Measurements from ENCODE around the gene CILP2. TPM values are rescaled to one million over a fixed set of nuclear protein-coding genes. Genes with fewer than 3 reads are reported as not detected.

Gene CILP2
- total and polyA plus RNA-seq, 2 of the 8 experiments (the other 6 are each of a cell fraction or from before 2014, with no cell fraction given) = 4.4 to 5.8 TPM

DNA sequence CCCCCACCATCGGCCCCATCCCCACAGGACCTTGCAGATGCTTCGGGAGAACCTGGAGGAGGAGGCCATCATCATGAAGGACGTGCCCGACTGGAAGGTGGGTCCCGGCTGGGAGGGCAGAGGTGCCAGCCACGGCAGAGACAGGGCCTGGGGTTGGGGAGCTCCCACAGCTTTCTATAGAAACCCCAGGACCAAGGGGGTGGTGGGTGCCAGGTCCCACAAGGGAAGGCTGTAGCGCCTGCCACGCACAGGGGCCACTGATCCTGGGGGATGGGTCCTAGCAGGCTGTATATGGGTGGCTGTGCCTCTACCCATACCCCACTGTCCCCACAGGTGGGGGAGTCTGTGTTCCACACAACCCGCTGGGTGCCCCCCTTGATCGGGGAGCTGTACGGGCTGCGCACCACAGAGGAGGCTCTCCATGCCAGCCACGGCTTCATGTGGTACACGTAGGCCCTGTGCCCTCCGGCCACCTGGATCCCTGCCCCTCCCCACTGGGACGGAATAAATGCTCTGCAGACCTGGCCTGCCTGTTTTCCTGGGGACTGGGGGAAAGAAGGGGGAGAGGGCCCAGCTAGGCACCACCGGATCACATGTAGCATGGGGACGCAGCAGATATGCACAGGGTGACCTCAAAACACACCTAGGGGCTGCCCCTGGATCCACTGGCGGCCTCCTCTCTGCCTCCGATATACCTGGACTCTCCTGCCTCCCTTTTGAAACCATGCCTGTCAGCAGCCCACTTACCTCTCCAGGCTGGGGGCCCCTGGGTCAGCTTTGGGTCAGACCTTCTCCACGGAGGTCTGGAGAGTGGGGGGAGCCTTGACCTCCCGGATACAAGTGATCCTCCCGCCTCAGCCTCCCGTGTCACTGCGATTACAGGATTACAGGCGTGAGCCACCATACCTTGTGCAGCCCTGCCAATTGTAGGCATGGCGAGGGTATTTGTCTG is 10.1 kb upstream of the CILP2 start (continued):
- TF ChIP-seq, protein P1, sequence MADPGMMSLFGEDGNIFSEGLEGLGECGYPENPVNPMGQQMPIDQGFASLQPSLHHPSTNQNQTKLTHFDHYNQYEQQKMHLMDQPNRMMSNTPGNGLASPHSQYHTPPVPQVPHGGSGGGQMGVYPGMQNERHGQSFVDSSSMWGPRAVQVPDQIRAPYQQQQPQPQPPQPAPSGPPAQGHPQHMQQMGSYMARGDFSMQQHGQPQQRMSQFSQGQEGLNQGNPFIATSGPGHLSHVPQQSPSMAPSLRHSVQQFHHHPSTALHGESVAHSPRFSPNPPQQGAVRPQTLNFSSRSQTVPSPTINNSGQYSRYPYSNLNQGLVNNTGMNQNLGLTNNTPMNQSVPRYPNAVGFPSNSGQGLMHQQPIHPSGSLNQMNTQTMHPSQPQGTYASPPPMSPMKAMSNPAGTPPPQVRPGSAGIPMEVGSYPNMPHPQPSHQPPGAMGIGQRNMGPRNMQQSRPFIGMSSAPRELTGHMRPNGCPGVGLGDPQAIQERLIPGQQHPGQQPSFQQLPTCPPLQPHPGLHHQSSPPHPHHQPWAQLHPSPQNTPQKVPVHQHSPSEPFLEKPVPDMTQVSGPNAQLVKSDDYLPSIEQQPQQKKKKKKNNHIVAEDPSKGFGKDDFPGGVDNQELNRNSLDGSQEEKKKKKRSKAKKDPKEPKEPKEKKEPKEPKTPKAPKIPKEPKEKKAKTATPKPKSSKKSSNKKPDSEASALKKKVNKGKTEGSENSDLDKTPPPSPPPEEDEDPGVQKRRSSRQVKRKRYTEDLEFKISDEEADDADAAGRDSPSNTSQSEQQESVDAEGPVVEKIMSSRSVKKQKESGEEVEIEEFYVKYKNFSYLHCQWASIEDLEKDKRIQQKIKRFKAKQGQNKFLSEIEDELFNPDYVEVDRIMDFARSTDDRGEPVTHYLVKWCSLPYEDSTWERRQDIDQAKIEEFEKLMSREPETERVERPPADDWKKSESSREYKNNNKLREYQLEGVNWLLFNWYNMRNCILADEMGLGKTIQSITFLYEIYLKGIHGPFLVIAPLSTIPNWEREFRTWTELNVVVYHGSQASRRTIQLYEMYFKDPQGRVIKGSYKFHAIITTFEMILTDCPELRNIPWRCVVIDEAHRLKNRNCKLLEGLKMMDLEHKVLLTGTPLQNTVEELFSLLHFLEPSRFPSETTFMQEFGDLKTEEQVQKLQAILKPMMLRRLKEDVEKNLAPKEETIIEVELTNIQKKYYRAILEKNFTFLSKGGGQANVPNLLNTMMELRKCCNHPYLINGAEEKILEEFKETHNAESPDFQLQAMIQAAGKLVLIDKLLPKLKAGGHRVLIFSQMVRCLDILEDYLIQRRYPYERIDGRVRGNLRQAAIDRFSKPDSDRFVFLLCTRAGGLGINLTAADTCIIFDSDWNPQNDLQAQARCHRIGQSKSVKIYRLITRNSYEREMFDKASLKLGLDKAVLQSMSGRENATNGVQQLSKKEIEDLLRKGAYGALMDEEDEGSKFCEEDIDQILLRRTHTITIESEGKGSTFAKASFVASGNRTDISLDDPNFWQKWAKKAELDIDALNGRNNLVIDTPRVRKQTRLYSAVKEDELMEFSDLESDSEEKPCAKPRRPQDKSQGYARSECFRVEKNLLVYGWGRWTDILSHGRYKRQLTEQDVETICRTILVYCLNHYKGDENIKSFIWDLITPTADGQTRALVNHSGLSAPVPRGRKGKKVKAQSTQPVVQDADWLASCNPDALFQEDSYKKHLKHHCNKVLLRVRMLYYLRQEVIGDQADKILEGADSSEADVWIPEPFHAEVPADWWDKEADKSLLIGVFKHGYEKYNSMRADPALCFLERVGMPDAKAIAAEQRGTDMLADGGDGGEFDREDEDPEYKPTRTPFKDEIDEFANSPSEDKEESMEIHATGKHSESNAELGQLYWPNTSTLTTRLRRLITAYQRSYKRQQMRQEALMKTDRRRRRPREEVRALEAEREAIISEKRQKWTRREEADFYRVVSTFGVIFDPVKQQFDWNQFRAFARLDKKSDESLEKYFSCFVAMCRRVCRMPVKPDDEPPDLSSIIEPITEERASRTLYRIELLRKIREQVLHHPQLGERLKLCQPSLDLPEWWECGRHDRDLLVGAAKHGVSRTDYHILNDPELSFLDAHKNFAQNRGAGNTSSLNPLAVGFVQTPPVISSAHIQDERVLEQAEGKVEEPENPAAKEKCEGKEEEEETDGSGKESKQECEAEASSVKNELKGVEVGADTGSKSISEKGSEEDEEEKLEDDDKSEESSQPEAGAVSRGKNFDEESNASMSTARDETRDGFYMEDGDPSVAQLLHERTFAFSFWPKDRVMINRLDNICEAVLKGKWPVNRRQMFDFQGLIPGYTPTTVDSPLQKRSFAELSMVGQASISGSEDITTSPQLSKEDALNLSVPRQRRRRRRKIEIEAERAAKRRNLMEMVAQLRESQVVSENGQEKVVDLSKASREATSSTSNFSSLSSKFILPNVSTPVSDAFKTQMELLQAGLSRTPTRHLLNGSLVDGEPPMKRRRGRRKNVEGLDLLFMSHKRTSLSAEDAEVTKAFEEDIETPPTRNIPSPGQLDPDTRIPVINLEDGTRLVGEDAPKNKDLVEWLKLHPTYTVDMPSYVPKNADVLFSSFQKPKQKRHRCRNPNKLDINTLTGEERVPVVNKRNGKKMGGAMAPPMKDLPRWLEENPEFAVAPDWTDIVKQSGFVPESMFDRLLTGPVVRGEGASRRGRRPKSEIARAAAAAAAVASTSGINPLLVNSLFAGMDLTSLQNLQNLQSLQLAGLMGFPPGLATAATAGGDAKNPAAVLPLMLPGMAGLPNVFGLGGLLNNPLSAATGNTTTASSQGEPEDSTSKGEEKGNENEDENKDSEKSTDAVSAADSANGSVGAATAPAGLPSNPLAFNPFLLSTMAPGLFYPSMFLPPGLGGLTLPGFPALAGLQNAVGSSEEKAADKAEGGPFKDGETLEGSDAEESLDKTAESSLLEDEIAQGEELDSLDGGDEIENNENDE (IDR thresholded peaks at IDR 0.05; ENCODE audit: insufficient replicate concordance, low read length) = no peak
- no peak for TF ChIP-seq EP300 (IDR thresholded peaks at IDR 0.05; ENCODE audit: borderline replicate concordance in 1 of 2, low read depth in 2 of 2, low read length in 2 of 2)
- TF ChIP-seq CHD2 (IDR thresholded peaks at IDR 0.05; ENCODE audit: low read length) = no peak
- TF ChIP-seq JUND (IDR thresholded peaks at IDR 0.05; ENCODE audit: low read length) = no peak

Data from H1 (cell line).